Stimulated activated naive CD4-positive, alpha-beta T cell (primary cell): ENCODE measurements around the gene ZDHHC14.
"Not testable (repeated sequence)": the region's sequence is repeated elsewhere in the genome, so short reads cannot be mapped to it uniquely, and the experiment has no call there.

Experiments
- DNase-seq, 6 experiments: peaks; one replicate each; lab custom pipeline; 2025; lab: John Stamatoyannopoulos, UW

ZDHHC14 gene

DNA sequence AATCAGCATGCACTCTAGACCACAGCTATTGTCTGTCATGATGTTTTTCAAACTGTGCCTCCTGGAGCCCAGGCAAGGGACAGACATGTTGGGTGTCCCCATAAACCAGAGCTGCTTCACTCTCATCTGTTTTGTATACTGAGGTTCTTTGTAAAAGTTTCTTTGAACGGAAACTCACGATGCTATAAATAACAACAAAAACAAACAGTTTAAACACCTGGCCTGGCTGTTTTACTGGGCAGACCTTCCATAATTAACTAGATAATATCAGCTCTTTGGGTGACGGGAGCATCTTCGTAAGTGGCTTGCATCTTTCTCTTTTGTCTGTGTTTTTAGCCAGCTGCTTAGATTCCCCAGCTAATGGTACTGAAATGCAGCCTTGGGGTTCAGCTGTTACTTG, 190.3 kb downstream of the ZDHHC14 start:
- no peak for DNase-seq

DNA sequence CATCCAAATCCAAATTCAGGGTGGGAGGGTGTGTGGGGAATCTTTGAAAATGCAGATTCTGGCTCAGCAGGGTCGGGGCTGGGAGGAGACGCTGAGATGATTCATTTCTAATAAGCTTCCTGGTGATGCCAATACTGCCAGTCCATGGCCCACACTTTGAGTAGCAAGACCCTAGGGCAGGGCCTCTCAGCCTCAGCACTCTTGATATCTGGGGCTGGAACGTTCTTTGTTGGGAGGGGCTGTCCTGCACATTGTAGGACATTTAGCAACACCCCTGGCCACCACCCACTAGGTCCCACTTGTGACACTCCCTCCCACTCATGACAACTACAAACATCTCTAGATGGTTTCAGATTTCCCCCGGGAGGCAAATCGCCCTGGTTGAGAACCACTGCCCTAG, 191.0 kb downstream of the ZDHHC14 start:
- no peak for DNase-seq

DNA sequence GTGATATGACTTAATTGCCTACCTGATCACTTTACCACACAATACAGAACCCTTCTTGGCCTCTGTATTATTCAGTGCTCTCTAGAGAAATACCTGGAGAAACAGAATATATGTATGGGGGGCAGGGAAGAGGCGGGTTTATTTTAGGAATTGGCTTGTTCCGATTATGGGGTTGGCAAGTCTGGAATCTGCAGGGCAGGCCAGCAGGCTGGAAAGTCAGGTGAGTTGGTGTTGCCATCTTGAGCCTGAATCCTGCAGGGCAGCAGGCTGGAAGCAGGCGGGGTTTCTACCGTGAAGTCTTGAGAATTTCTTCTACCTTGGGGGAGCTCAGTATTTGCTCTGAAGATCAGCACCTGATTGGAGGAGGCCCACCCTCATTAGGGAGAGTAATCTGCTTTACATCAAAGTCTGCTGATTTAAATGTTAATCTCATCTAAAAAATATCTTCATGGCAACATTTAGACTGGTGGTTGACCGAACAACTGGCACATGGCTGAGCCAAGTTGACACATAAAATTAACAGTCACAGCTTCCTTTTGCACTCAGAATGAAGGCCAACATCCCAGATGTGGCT, 193.9 kb downstream of the ZDHHC14 start:
- DNase-seq = no peak

DNA sequence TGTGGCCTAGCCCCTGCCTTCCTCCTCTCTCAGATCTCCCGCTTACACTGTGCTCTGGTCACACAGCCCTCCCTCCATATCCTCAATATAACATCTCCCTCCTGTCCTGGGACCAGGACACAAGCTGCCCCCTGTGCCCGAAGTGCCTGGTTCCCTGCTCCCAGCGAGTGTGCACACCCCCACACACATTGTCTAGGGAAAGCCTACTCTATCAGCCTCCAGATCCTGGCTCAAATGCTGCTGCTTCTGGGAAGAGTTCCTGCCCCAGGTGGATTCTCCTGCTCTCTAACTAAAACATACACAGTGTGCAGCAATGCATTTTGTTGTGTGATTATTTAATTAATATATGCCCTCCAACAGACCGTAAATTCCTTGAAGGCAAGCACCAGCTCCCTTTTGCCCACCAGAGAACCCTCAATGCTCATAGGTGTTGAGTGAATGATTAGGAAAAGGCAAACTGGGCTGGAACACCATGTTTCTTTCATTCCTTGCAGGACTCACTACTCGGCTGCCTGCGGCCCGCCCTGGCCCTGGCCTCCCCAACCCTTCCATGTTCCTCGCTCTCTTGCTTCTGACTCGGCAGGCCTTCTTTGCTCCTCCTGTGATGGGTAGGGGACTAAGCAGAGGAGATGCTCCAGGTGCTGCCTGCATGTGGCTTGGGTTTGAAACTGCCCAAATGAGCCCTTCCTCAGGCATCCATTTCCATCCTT, 194.6 kb downstream of the ZDHHC14 start:
- DNase-seq = no peak

DNA sequence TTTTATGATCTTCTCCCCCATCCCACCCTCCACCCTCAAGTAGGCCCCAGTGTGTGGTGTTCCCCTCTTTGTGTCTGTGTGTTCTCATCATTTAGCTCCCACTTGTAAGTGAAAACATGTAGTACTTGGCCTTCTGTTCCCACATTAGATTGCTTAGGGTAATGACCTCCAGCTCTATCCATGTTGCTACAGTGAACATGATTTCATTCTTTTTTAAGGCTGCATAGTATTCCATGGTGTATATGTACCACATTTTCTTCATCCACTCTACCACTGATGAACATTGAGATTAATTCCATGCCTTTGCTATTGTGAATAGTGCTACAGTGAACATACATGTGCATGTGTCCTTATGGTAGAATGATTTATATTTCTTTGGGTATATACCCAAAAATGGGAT, 196.0 kb downstream of the ZDHHC14 start:
- not testable (repeated sequence) for DNase-seq

DNA sequence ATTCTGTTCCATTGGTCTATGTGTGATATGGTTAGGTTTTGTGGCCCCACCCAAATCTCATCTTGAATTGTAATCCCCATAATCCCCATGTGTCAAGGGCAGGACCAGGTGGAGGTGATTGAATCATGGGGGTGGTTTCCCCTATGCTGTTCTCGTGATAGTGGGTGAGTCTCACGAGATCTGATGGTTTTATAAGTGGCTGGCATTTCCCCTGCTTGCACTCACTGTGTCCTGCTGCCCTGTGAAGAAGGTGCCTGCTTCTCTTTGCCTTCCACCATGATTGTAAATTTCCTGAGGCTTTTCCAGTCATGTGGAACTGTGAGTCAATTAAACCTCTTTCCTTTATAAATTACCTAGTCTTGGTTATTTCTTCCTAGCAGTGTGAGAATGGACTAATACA, 197.5 kb downstream of the ZDHHC14 start:
- DNase-seq = not testable (repeated sequence)

DNA sequence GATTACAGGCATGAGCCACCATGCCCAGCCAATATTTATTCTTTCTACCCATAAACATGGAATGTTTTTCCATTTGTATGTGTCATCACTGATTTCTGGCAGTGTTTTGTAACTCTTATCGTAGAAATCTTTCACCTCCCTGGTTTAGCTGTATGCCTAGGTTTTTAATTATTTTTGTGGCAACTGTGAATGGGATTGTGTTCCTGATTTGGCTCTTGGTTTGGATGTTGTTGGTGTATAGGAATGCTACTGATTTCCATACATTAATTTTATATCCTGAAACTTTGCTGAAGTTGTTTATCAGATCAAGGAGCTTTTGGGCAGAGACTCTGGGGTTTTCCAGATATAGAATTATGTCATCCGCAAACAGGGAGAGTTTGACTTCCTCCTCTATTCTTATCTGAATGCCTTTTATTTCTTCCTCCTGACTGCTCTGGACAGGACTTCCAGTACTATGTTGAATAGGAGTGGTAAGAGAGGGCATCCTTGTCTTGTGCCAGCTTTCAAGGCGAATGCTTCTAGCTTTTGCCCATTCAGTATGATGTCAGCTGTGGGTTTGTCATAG, 198.6 kb downstream of the ZDHHC14 start:
- no peak for DNase-seq

DNA sequence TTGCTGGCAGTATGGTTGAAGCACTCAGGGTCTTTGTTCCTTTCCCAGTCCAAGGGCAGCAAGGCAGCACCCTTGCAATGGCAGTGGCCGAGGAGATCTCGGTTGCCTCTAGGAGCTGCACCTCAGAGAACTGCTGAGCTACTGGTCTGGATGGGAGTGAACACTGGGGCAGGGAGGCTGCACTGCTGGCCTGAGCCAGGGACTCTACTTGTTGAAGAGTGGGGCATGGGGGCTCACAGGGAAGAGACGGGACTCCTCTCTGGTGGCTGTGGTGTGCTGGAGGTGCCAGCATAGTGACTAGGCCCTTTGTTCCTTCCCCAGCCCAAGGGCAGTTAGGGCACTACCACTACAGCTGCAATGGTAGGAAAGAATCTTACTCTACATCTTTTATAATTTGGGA, 203.0 kb downstream of the ZDHHC14 start:
- no peak for DNase-seq

DNA sequence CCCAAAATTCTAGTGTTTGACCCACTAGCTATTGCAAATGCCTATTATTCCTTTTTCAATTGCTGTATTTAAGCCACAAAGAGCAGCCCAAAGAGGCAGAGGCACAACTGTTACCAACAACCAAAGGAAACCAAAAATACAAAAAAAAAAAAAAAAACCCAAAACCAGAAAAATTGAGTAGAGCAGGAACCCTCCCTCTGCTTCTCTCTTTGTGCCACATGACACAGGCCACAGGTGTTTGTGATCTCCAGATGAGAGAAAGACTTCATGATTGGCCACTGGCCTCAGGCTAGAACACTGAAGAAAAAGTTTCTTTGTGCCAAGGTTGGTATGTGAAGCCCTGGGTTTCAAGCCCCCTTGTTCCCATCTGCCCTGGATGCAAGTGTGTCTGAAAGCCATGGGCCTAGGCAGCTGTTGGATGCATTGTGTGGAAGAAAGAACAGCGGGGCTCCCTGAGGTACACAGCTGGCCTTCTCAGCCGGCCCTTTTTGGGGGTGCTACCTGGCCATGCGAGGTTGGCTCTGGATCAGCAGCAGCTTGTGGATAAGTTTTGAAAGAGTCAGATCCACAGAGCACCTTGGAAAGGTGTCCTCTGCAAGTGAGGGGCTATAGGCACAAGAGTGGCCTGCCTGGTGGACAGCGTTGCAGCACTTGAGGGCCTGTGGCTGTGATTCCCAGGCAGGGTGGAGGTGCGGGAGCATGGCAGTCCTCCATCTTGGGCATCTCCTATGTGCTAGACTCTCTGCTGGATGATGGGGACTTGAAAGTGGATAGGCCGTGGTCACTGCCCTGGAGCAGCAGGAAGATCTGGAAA, 204.5 kb downstream of the ZDHHC14 start:
- DNase-seq = peak in 4 of 6 experiments; percentile 14 to 52 (median 22)

DNA sequence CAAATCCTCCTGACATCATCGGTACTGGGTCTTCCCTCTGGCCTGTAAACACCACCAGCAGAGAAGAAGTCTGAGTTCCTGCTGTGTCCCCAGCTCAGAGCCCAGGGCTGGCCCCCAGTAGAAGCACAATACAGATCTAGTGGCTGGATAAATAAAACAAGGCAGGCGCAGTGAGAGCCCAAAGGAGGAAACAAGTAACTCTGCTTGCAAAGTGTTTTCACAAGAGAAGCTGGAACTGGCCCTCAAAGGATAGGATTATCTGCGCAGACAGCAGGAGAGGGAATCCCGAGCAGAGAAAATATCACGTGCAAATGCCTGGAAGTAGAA, 205.1 kb downstream of the ZDHHC14 start:
- no peak for DNase-seq

DNA sequence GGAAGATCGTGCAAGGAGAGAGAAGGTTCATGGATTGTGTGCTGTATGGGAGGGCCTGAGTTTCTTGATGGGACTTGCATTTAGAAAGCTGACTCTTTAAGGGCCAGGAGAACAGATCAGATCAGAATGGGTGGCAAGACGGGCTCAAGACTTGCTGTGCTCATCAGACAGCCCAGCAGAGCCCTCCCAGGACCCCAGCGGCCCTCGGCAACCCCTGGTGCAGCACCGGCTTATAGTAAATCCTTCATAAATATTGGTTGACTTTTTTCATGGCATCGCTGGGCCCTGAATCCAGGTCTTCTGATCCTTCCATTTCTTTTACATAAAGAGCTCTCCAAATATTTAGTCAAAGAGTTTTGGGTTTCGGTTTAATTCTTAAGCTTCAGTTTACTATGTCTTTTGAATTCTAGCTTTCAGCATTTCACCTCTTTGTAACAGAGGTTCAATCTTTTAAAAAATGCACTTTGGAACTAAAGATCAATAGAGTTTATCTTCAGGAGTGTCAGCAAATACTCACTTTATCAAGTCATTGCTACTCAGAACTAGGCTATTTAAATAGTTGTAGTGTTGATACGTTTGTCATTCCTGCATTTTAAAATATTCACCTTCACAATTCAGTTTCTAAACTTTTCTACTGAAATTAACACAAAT, 205.6 kb downstream of the ZDHHC14 start:
- DNase-seq = no peak

DNA sequence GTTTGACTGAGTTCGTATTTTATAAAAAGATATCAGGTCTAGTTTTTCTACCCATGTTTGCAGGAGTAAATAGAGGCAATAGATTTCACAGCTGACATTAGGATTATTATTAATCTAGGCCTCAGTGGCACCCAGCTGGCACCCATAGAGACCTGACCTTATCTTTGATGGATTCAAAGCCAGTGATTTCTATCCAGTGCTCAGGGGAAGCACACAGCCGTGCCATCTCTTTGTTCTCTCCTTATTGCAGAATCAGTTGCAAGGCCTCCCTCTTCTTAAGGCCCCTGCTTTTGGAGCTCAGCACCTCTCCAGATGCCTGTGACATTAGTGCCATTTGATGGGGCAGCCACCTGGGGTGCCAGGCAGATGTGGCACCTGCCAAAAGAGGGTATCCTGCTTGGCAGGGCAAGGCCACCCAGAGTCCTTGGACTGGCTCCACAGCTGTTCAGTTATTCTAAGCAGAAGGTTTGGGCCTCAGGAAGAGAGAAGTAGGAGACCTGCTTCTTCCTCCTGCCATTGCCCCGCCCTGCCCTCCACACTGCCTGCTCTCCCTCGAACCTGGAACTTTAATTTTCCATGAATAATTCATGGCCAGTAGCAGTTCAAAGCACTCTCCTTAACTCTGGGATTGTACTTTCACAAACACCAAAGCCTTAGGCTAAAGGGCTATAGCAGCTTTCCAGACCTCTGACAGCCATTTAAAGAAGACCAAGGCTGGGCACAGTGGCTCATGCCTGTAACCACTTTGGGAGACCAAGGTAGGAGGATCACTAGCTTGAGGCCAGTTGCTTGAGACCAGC, 206.3 kb downstream of the ZDHHC14 start:
- no peak for DNase-seq

DNA sequence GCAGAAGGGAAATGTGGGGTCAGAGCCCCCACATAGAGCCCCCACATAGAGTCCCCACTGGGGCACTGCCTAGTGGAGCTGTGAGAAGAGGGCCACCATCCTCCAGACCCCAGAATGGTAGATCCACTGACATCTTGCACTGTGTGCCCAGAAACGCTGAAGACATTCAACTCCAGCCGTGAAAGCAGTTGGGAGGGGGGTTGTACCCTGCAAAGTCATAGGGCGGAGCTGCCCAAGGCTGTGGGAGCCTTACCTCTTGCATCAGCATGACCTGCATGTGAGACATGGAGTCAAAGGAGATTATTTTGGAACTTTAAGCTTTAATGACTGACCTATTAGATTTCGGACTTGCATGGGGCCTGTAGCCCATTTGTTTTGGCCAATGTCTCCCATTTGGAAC, 209.7 kb downstream of the ZDHHC14 start:
- not testable (repeated sequence) for DNase-seq

DNA sequence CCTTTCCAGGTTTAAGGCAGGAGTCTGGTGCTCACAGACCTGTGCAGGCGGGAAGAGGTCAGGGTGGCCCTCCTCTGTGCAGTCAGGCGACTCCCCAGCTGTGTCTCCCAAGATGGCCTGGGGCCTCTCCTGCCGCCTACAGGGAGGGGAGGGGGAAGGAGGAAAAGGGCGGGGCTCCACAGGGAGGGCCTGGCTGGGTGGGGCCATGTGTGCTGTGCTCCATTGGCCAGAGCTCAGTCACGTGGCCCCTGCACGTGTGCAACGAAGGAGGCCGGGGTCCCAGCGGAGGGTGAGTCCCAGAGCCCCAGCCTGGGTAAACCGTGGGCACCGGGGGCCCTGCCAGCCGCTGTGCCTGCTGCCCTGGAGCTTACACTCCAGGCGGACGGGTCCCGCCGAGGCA, 211.6 kb downstream of the ZDHHC14 start:
- DNase-seq = no peak

DNA sequence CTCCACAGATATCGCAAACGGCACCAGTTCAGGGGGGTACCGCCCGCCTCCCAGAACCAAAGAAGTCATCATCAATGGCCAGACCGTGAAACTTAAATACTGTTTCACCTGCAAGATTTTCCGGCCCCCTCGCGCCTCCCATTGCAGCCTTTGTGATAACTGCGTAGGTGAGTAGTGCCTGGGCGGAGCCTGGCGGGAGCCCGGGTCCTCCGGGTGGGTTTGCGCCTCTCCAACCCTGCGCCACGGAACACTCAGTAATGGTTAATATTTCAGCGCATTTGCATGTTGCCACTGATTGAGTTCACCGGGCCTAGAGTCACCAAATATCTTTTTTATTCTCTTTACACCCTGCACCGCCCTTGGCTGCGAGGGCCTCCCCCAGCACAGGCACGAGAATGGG, 212.0 kb downstream of the ZDHHC14 start:
- DNase-seq = no peak

DNA sequence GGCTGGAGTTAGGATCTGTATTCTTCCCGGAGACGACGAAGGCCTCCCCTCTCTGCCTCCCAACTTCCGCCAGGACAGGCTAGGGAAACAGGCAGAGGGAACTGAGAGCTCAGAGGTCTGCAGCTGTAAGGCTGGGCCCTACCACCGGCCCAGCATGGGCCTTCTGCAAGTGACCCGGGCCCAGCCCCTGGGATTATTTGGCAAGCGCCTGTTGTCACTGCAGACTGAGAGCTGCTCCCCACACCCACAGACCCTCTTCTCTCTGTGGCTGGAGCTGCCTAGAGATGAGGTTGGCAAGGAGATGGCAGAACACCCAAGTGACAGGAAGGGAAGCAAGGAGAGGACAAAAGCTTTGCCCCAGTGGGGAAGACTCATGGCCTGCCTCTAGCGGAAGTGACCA, 212.6 kb downstream of the ZDHHC14 start:
- DNase-seq = no peak

DNA sequence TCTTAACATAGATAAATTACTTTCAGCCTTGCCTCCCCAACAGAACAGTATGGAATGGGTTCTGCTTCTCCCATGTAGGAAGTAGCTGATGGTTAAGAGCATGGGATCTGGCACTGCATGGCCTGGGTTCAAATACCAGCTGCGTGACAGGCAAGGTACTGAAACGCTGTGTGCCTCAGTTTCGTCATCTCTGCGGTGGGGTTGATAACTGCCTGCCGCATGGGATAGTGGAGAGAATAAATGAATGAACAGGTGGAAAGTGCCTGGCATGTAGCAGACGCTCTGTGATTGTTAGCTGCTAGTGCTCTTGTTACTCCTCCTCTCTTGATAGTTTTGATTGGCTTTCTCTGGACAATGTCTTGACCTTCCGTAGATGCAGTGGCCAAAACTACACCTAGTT, 213.3 kb downstream of the ZDHHC14 start:
- no peak for DNase-seq

DNA sequence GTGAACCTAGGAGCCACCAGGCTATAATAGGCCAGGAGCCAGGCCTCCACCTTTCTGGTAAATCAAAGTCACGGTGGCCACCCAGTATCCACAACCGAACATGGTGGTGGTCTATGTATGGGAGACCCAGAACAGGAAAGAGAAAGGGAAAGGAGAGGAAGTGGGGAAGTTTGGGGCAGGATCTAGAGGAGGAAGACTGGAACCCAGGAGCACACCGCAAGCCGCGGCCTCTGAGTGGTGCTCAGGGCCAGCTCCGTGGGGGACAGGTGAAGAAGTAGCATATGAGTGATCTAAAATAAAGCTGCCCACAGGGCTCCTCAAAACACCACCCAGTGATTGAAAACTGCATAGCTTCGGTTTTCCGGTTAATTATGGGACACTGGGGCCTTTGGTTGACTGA, 214.8 kb downstream of the ZDHHC14 start:
- no peak for DNase-seq

DNA sequence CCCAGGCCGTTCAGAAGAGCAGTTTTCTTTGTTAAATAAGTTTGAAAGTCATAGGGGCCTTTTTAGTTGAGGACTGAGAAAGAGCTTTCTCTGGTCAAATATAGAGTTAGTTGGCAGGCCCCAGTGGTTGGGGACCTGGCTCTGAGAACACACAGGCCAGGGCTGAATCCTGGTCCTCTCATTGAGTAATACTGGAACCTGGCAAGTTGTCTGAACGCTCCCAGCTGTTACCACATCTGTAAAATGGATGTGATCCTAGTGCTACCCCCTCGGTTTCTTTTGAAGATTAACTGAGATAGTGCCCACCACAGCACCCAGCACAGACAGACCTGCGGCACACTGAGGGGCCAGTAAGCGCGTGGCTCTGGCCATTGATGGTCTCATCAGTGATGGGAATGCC, 215.5 kb downstream of the ZDHHC14 start:
- DNase-seq = no peak

DNA sequence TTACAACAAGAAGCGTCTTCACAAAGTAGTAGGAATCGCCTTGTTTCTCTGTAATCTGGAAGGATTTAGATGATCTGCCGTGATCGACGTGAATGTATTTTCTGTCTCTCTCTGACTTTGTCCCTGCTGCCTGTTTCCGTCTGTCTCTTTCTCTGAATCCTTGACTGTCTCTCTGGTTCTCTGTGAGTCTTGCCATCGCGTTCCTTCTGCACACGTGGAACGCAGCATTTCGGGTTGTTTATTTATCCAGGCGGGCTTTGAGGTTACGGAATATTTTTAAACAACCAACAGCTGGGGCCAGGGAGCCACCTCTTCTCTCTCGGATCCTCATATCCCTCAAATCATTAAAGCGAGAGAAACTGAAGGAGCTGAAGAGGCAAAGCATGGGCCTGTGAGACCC, 215.9 kb downstream of the ZDHHC14 start:
- DNase-seq = no peak

DNA sequence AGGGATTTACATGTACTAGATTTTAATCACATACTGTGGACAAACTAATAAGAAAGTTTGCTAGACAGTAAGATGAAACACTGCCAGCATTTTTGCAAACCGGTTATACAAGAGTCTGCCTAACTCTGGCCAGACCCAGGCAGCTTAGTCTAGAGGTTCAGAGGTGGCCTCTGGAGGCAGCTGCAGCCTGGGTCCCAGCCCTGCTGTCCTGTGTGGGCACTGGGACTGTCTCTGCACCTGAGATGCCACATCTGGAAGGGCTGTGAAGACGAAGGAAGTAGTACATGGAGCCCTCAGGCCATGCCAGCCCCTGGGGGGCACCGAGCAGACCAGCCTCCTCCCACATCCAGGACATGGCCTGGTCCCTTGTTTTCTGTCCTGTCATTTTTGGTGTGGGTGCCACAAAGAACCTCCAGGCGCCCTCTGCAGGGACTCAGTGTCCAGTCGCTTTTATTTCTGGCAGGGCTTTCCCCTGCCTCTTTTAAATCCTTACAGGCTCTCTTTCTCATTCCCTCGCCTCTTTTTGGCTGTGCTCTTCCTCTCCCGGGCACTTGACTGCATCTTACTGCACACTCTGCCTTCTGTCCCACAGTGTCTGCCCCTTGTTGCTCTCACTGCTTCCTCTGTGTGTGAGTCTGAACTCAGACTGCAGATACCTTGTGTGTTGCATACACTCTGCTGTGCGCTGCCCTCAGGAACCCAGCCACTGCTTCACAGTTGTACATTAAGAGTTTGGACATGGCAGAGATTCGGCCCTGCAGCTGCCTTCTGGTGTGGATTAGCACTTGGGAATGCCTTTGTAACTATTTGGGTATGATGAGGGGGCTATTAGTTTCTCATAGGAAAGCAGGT, 216.7 kb downstream of the ZDHHC14 start:
- DNase-seq = peak in 3 of 6 experiments; percentile 7 to 18 (median 11)
